ENCODE results near the gene INTS11. TPM values are rescaled to one million over a fixed set of nuclear protein-coding genes. Genes with fewer than 3 reads are reported as not detected.

The INTS11 gene
- total and polyA plus RNA-seq, 8 donors, result 59.5 to 520 (median 143) TPM

DNA sequence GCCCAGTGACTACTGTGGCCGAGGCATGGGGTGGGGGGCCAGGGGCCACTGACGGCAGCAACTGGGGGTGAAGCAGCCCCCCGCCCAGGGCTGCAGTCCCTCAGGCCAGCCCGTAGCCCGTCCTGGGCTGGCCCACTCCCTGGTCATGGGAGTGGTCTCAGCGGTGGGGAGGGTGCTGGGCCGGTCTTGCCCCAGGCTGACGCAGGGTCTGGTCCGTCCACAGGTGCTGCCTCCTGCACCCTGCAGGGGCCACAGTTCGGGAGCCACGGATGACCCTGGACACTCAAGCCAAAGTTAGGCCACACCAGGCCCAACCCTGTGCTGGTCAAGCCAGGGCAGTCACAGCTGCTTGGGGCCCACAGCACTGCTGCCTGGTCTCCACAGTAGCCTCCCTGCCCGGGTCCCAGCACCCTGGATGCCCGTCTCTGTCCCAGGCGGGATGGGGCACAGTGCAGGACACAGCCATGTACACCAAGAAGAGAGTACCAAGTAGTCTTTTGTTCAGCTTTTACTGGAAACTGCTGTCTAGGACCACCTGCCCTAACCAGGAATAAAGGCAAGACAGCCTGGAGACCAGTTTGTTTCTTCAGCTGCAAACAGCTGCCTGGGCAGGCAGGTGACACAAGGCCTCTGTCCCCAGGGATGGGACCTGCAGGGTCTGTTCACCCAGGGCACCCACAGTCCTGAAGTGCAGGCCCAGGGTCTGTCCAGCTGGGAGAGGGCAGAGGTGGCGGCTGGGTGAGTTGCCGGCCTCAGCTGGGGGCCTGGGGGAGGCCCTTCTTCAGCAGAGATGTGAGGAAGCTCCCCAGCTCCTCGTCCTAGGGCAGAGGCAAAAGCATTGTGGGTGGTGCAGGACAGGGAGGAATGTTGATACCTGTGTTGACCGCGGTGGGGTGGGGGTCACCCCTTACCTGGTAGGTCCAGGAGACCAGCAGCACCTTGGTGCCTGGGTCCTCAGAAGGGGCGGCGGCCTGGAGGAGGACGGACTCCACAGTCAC, 13.1 kb downstream of the INTS11 start:
- TF ChIP-seq POLR2A (IDR thresholded peaks at IDR 0.05) (no peak), POLR2AphosphoS5 (IDR thresholded peaks at IDR 0.05) (no peak), EP300 (IDR thresholded peaks at IDR 0.05) (no peak)
- TF ChIP-seq, protein P1, sequence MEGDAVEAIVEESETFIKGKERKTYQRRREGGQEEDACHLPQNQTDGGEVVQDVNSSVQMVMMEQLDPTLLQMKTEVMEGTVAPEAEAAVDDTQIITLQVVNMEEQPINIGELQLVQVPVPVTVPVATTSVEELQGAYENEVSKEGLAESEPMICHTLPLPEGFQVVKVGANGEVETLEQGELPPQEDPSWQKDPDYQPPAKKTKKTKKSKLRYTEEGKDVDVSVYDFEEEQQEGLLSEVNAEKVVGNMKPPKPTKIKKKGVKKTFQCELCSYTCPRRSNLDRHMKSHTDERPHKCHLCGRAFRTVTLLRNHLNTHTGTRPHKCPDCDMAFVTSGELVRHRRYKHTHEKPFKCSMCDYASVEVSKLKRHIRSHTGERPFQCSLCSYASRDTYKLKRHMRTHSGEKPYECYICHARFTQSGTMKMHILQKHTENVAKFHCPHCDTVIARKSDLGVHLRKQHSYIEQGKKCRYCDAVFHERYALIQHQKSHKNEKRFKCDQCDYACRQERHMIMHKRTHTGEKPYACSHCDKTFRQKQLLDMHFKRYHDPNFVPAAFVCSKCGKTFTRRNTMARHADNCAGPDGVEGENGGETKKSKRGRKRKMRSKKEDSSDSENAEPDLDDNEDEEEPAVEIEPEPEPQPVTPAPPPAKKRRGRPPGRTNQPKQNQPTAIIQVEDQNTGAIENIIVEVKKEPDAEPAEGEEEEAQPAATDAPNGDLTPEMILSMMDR (IDR thresholded peaks at IDR 0.05), result no peak
- no peak for DNase-seq
- Histone ChIP-seq H3K36me3 (peaks cover 34 to 63% (median 59%) of the 10 kb centered on the region in 4 donors), H3K4me1 (peaks cover 17 to 46% (median 35%) of the 10 kb centered on the region in 4 donors), H3K27ac (peak overlapping the region in 1 of 5 donors; percentile 96), H3K9me3 (no peaks in the 10 kb centered on the region), H3K4me3 (no peak overlapping the region), H3K27me3 (no peaks in the 10 kb centered on the region)
- WGBS, 5 donors, result 77 to 92% (median 85%) methylated on average over 10 to 22 of the region's 22 CpGs
- intact Hi-C loops (cut with DNase I; ENCODE audit: low total_unique reads), result no loop called here

DNA sequence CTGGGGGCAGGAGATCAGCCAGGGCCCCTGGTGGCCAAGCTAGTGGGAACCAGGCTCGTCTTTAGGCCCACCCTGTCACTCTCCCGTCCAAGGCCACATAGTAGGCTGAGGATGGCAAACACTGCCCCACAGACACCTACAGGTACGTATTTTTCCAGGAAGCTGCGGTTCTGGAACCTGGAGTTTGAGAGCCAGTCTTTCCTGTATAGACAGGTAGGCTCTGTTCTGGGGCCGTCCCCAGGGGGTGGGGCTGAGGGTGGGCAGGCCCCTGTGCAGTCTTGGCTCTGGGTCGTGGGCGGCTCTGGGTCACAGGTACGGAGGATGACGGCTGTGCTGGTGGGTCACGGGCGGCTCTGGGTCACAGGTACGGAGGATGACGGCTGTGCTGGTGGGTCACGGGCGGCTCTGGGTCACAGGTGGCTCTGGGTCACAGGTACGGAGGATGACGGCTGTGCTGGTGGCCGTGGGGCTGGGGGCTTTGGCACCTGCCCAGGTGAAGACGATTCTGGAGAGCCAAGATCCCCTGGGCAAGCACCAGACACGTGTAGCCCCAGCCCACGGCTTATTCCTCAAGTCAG, 13.9 kb downstream of the INTS11 start:
- Histone ChIP-seq H3K4me3 (no peak overlapping the region), H3K4me1 (peaks cover 26 to 47% (median 39%) of the 10 kb centered on the region in 4 donors), H3K36me3 (peaks cover 34 to 56% (median 54%) of the 10 kb centered on the region in 4 donors), H3K9me3 (no peaks in the 10 kb centered on the region), H3K27me3 (no peaks in the 10 kb centered on the region), H3K27ac (peak overlapping the region in 1 of 5 donors; percentile 96)
- TF ChIP-seq EP300 (IDR thresholded peaks at IDR 0.05) (no peak), POLR2AphosphoS5 (IDR thresholded peaks at IDR 0.05) (no peak), POLR2A (IDR thresholded peaks at IDR 0.05) (no peak)
- DNase-seq, result no peak
- intact Hi-C loops (cut with DNase I; ENCODE audit: low total_unique reads), result no loop called here
- 69 to 78% (median 74%) methylated on average over 20 to 21 of the region's 21 CpGs for WGBS, 5 donors

- H3K36me3 ChIP-seq, result peaks cover 32 to 52% (median 51%) of the 10 kb centered on the region in 4 donors
- H3K9me3 ChIP-seq, result no peaks in the 10 kb centered on the region
- intact Hi-C loops (cut with DNase I; ENCODE audit: low total_unique reads), result no loop called here
- DNase-seq, result no peak
- no peak for TF ChIP-seq EP300 (IDR thresholded peaks at IDR 0.05)
- TF ChIP-seq, protein P1 (IDR thresholded peaks at IDR 0.05), result no peak
- no peak for TF ChIP-seq POLR2AphosphoS5 (IDR thresholded peaks at IDR 0.05)
- no peak for TF ChIP-seq POLR2A (IDR thresholded peaks at IDR 0.05)
- peaks cover 31 to 49% (median 42%) of the 10 kb centered on the region in 4 donors for H3K4me1 ChIP-seq
- peak overlapping the region in 2 of 4 donors; percentile 88 to 90 for H3K4me3 ChIP-seq
- peak overlapping the region in 4 of 5 donors; percentile 93 to 99 (median 96) for H3K27ac ChIP-seq
- WGBS, 5 donors, result 51 to 82% (median 74%) methylated on average over 3 of the region's 3 CpGs
- no peaks in the 10 kb centered on the region for H3K27me3 ChIP-seq
Observed at GRCh38 chr1:1310109-1310385, 14.4 kb downstream of the INTS11 start.

DNA sequence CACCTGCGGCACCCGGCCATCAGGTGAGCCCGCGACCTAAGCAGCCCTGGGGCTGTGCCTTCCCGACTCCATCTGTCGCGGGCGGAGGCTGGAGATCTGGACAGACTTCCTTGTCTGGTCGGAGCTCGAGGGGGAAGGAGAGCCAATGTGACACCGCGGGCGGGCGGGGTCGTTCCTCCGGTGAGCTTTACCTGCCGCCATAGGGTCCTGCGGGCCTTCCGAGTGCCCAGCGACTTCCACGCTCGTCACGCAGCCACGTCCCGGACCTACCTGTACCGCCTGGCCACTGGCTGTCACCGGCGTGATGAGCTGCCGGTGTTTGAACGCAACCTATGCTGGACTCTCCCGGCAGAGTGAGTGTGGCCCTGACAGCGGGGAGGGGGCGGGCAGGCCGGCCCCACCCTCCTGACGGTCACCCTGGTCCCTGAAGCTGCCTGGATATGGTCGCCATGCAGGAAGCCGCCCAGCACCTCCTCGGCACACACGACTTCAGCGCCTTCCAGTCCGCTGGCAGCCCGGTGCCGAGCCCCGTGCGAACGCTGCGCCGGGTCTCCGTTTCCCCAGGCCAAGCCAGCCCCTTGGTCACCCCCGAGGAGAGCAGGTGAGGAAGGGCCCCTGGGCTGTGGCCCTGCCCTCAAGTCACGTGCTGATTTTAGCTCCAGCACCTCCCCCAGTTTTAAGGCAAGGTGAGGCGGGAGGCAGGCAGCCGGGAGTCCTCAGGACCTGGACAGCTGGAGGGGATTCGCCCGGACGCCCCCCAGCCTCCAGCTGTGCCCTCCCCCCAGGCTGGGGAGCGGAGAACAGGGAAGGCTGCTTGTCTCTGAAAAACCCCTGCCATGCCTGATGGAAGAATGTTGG, 15.0 kb downstream of the INTS11 start:
- H3K27me3 ChIP-seq, result no peaks in the 10 kb centered on the region
- DNase-seq, result peak in 1 of 2 donors; percentile 68
- TF ChIP-seq POLR2A (IDR thresholded peaks at IDR 0.05) (no peak), POLR2AphosphoS5 (IDR thresholded peaks at IDR 0.05) (peak in 1 of 3 donors; percentile 6), EP300 (IDR thresholded peaks at IDR 0.05) (no peak)
- TF ChIP-seq, protein P1 (IDR thresholded peaks at IDR 0.05), result no peak
- H3K4me1 ChIP-seq, result peaks cover 37 to 53% (median 47%) of the 10 kb centered on the region in 4 donors
- H3K36me3 ChIP-seq, result peaks cover 26 to 47% (median 46%) of the 10 kb centered on the region in 4 donors
- 6 to 33% (median 18%) methylated on average over 35 to 57 of the region's 57 CpGs for WGBS, 5 donors
- H3K9me3 ChIP-seq, result no peaks in the 10 kb centered on the region
- intact Hi-C loops (cut with DNase I; ENCODE audit: low total_unique reads), result no loop called here
- peak overlapping the region; percentile 93 to 99 (median 96) for H3K27ac ChIP-seq
- H3K4me3 ChIP-seq, result peak overlapping the region; percentile 88 to 91 (median 90)

All from stomach (tissue), 9 donors.